ENCODE data around the gene PLEKHN1.

DNA sequence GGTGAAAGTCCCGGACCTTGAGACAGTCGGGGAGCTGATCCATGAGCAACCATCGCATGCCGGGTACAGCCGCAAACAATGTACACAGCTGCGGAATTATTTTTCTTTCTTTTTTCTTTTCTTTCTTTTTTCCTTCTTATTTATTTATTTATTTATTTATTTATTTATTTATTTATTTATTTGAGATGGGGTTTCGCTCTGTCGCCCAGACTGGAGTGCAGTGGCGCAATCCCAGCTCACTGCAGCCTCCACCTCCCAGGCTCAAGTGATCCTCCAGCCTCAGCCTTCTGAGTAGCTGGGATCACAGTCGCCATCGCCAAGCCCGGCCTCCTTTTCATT is 18.2 kb downstream of the PLEKHN1 start:
- TF ChIP-seq, protein P1, sequence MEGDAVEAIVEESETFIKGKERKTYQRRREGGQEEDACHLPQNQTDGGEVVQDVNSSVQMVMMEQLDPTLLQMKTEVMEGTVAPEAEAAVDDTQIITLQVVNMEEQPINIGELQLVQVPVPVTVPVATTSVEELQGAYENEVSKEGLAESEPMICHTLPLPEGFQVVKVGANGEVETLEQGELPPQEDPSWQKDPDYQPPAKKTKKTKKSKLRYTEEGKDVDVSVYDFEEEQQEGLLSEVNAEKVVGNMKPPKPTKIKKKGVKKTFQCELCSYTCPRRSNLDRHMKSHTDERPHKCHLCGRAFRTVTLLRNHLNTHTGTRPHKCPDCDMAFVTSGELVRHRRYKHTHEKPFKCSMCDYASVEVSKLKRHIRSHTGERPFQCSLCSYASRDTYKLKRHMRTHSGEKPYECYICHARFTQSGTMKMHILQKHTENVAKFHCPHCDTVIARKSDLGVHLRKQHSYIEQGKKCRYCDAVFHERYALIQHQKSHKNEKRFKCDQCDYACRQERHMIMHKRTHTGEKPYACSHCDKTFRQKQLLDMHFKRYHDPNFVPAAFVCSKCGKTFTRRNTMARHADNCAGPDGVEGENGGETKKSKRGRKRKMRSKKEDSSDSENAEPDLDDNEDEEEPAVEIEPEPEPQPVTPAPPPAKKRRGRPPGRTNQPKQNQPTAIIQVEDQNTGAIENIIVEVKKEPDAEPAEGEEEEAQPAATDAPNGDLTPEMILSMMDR (IDR thresholded peaks at IDR 0.05): peak in 2 of 4 donors; percentile 3 to 5
- TF ChIP-seq POLR2A (IDR thresholded peaks at IDR 0.05): no peak

Data from right lobe of liver (tissue), 4 donors.